ENCODE results near the gene TSBP1. TPM values are rescaled to one million over a fixed set of nuclear protein-coding genes. Genes with fewer than 3 reads are reported as not detected.

Gene TSBP1
- total and polyA plus RNA-seq, 2 of the 8 experiments (the other 6 are each of a cell fraction or from before 2014, with no cell fraction given), result not detected

DNA sequence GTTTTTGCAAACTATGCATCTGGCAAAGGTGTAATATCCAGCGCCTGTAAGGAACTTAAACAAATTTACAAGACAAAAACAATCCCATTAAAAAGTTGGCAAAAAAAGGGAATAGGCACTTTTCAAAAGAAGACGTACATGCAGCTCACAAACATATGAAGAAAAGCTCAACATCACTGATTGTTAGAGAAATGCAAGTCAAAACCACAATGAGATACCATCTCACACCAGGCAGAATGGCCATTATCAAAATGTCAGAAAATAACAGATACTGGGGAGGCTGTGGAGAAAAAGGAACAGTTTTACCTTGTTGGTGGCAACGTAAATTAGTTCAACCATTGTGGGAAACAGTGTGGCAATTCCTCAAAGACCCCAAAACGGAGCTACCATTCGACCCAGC, 54.2 kb downstream of the TSBP1 start:
- no peak overlapping the region for H2BK12ac ChIP-seq (ENCODE audit: low read depth, low read length)
- no peaks in the 10 kb centered on the region for H3K9me3 ChIP-seq (ENCODE audit: insufficient read depth in 2 of 2, low read depth in 1 of 2, low read length in 1 of 2)
- no peak overlapping the region for H2BK20ac ChIP-seq (ENCODE audit: low read length)
- no peaks in the 10 kb centered on the region for H4K20me1 ChIP-seq (replicated peaks in 1 of 2; ENCODE audit: control insufficient read depth in 1 of 2, insufficient read depth in 2 of 2, low read length in 2 of 2)
- no peak overlapping the region for H4K8ac ChIP-seq (ENCODE audit: extremely low read depth, insufficient read depth, low read length)
- DNase-seq (ENCODE audit: low read depth in 1 of 2, low spot score in 2 of 2), result no peak
- H3K4me2 ChIP-seq (ENCODE audit: insufficient read depth in 1 of 2, low read depth in 2 of 2, low read length in 2 of 2), result no peak overlapping the region
- H2AFZ ChIP-seq (ENCODE audit: low read length), result no peak overlapping the region
- no peak overlapping the region for H3K4me3 ChIP-seq (ENCODE audit: extremely low read depth in 1 of 4, insufficient read depth in 2 of 4, low read depth in 3 of 4, low read length in 4 of 4)
- H2BK15ac ChIP-seq (ENCODE audit: low read length), result no peak overlapping the region
- H2BK5ac ChIP-seq (ENCODE audit: low read depth, low read length), result no peak overlapping the region
- no peak overlapping the region for H2BK120ac ChIP-seq (replicated peaks; ENCODE audit: low read depth, low read length)
- no peaks in the 10 kb centered on the region for H3K79me1 ChIP-seq (ENCODE audit: low read depth, low read length)
- H3K9ac ChIP-seq (replicated peaks in 1 of 4; ENCODE audit: extremely low read depth in 1 of 4, low read depth in 3 of 4, low read length in 3 of 4), result no peak overlapping the region
- H3K27me3 ChIP-seq (replicated peaks in 1 of 4; ENCODE audit: control insufficient read depth in 3 of 4, extremely low read depth in 1 of 4, insufficient read depth in 3 of 4, low read length in 3 of 4), result no peaks in the 10 kb centered on the region
- WGBS, 2 experiments (ENCODE audit: extremely low coverage in 1 of 2, insufficient coverage in 1 of 2, insufficient read length in 1 of 2, insufficient replicate concordance in 2 of 2, low coverage in 1 of 2, low lambda C conversion rate in 2 of 2, missing lambda C conversion rate in 1 of 2), result 87% methylated on average over 5 of the region's 5 CpGs; no CpG with 5 or more reads in 1 of the 2 experiments
- no peak overlapping the region for H3K56ac ChIP-seq (replicated peaks; ENCODE audit: insufficient read length, low read depth, low read length)
- H4K91ac ChIP-seq (replicated peaks; ENCODE audit: insufficient read length, low read length), result no peak overlapping the region
- ChIA-PET CTCF (ENCODE audit: partially characterized antibody) (interaction anchor here (0.7 kb wide), 2 partner anchors 542 to 609 kb away, joined by 3 read pairs; no protein-coding TSS in a partner anchor), POLR2A (ENCODE audit: partially characterized antibody) (interaction anchor here (1.1 kb wide), 1 partner anchor 63 kb away, joined by 3 read pairs; no protein-coding TSS in a partner anchor)
- H3K4ac ChIP-seq (replicated peaks; ENCODE audit: insufficient read length, low read depth, low read length), result no peak overlapping the region
- H3K27ac ChIP-seq (ENCODE audit: low read depth, low read length), result no peak overlapping the region
- no peaks in the 10 kb centered on the region for H3K36me3 ChIP-seq (ENCODE audit: control insufficient read depth in 2 of 4, insufficient read depth in 4 of 4, low read length in 3 of 4)
- H2AK5ac ChIP-seq (ENCODE audit: low read depth, low read length), result no peak overlapping the region
- no peak for FAIRE-seq
- no peaks in the 10 kb centered on the region for H3K23me2 ChIP-seq (ENCODE audit: low read depth, low read length)
- no peak overlapping the region for H3K18ac ChIP-seq (ENCODE audit: extremely low read depth, low read length)
- TF ChIP-seq HDAC2 (IDR thresholded peaks at IDR 0.05; ENCODE audit: borderline replicate concordance in 1 of 2, low read depth in 2 of 2, low read length in 2 of 2) (no peak), FOSL1 (IDR thresholded peaks at IDR 0.05; ENCODE audit: insufficient read depth, low read depth, low read length) (no peak)
- TF ChIP-seq, protein P1, sequence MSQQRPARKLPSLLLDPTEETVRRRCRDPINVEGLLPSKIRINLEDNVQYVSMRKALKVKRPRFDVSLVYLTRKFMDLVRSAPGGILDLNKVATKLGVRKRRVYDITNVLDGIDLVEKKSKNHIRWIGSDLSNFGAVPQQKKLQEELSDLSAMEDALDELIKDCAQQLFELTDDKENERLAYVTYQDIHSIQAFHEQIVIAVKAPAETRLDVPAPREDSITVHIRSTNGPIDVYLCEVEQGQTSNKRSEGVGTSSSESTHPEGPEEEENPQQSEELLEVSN (IDR thresholded peaks at IDR 0.05), result no peak
- no peak overlapping the region for H3K14ac ChIP-seq (ENCODE audit: insufficient read length)
- no peaks in the 10 kb centered on the region; a peak in 1 of 7 replicates for H3K4me1 ChIP-seq (replicated peaks in 1 of 4; ENCODE audit: control insufficient read depth in 3 of 4, insufficient read depth in 4 of 4, low read length in 3 of 4)
- H3K79me2 ChIP-seq (ENCODE audit: control insufficient read depth in 1 of 2, insufficient read depth in 2 of 2, low read length in 2 of 2), result no peaks in the 10 kb centered on the region
- no peak overlapping the region for H4K5ac ChIP-seq (ENCODE audit: insufficient read length, low read depth, low read length)
- no peak overlapping the region for H3K23ac ChIP-seq (ENCODE audit: insufficient read length)
